GM21390 (cell line): ENCODE measurements around the gene THAP9.
"Not testable (repeated sequence)": the region's sequence is repeated elsewhere in the genome, so short reads cannot be mapped to it uniquely, and the experiment has no call there.

ENCODE experiments used
- ATAC-seq: cut with Tn5 transposase; IDR thresholded peaks from one replicate; pipeline ENCODE4 v1.9.1; 2021; ENCODE audit not compliant: unreplicated experiment

THAP9 gene

DNA sequence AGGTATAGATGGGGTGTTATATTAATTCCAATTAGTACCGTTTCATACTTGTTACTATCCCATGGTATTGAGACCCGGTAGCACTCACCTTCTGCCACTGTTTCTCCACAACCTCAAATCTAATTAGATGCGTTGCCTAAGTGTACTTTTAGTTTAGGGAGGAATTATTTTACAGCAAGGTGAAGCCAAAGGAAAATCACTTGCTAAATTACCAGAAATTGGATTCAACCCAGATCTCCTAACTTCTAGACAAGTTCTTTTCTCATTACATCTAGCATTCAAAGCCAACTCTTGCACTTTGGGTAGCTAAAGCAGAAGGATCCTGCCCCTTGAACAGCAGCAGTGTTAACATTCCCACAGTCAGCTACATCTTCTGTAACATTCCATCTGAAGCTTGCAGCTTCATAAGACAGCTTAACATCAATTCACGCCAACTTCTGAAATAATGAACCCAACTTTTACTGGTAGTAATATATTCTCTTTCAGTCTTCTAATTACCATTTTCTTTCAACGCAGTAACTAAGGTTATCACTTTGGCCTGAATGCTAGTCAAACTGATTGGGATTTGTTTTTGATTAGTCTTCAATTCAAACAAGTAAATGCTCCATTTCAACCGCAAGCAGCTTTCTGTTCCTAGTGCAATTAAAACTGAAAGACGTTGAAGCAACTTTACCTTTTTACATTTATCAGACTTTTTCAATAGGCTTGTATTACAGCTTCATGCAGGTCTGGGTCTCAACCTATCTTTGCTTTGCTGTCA lies 8.6 kb upstream of the THAP9 start:
- ATAC-seq: no peak

DNA sequence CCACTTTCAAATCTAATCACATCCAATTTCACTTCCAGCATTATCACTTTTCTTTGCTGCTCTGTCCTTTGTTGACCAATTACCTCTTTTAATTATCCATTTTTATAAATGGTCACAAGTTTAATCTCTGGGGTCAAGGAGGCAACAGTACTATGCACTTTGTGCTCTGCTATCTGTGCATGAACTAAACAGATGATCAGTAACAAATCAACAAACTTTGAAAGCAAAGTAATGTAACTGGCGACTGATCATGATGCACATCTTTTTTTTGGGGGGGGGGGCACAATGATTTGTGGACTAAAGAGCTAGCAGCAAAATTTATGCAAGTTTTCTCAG lies 8.1 kb upstream of the THAP9 start:
- no peak for ATAC-seq

DNA sequence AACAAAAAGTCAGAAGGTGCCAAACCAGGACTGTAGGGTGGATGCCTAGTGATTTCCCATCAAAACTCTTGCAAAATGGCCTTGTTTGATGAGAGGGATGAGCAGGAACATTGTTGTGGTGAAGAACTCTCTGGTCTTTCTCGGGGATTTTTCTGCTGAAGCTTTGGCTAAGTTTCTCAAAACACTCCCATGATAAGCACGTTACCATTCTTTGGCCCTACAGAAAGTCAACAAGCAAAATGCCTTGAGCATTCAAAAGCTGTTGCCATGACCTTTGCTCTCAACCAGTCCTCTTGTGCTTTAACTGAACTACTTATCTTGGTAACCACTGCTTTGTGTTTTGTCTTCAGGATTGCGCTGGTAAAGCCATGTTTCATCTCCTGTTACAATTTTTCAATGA lies 6.6 kb upstream of the THAP9 start:
- ATAC-seq: no peak

DNA sequence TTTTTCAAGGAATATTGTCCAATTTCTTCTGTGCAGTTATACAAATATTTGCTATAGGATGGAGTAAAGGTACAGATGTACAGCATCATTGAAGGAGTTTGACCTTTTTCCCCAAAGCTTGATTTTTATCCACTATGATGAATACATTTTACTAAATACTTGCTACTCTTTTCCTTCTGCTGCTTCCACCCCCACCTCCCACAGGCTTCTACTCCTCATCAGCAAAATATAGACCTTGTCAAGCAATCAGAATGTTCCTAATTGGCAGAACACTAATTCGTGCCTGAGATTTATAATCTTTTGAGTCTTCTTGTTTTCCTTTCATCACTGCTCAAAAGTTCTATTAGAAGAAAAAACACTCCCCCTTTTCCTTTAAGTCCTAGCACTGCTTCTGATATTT lies 3.8 kb upstream of the THAP9 start:
- no peak for ATAC-seq

DNA sequence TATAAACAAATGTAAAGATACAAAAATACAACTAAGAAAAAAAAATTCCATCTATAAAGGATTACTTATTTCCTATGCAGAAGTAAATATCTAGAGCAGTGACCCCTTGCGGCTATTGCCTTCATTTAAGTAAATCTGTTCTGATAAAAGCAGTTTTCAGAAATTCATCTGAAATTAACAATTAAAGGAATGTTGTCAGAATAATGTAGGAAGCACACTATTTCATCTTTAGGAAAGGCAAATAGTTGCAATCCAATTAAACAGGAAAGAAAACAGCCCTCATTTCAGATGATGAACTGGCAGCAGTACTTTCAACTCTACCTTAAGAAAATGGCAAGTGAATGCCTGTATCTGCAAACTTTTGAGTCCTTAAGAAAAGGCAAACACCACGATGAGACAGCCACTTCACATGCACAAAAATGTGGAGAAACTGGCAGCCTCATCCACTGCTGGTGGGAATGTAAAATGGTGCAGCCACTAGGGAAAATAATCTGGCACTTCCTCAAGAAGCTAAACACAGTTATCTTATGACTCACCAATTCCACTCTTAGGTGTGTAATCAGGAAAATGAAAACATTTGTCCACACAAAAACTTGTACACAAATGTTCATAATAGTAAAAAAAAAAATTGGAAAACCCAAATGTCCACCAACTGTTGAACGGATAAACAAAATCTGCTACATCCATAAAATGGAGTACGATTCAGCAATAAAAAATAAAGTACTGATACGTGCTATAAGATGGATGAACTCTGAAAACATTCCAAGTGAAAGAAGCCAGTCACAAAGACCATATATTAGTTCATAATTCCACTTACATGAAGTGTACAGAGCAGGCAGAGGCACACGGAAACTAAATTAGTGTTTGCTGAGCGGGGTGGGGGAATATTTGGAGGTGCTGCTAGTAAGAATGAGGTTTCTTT lies 2.0 kb upstream of the THAP9 start:
- no peak for ATAC-seq

DNA sequence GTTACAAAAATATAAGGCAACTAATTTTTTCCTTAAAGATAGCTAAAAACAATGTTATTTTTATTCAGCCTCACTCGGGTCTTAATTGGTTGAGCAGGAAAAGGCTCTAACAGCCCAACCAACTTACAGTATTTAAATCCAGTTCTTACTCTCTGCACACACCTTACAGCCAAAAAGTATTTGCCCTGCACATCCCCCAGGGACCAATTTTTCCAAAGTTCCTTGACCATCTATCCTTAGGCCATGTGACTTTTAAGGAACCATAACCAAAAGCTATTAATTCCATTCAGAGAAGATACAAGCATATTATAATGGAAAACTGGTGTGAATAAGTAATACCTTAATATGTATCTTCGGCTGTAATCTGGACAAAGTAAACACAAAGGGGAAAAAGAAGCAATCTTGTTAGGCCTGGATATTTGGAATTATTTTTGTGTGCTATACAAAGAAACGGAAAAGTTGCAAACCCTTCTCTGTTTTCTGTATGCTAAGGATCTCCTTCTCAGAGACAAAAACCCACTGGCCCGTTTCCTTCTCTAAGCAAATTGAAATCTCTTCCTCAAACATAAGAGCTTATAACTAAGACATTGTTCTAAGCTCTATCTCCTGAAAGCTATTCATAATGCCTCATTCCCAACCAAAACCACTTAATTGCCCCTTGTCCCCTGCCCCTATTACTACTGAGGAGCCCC lies 1.0 kb upstream of the THAP9 start:
- no peak for ATAC-seq

DNA sequence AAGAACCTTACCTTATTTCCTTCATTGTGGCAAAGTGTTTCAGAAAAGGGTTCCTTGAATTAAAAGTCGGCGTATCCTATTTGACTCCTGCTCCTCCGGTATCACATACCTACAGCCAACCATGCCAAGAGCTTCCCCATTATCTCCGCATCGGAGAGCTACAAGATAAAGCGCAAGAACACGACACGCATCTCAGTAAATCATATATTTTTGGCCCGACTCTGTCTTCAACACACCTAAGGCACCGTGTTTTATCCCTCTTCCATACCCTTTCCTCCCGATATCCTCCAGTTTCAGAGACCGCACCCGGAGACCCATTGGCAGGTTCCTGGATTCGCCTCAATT lies 497 bp upstream of the THAP9 start:
- ATAC-seq: peak; percentile 11

DNA sequence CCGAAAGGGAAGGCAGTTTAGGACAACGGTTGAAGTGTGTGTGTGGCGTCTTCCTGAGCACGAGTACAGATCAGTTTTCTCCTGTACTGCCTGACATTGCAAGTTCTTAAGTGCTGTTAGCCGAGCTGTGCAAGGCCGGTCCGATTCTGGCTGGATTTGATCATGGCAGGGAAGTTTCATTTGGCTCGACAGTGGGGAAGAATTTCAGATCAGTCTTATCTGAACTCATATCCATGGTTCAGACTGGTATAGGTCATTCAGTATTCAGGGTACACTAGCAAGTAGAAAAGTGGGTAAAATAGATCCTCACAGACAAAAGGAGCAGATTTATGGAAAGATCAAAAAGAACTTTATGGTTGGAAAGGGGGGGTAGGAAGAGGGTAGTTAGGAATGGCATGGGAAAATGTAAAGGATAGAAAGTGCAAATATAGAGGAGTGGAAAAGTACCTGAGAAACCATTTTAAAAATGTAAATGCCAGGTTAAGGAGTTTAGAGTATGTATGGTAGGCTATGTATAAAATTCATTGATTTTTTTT lies 716 bp downstream of the THAP9 start:
- ATAC-seq: no peak

DNA sequence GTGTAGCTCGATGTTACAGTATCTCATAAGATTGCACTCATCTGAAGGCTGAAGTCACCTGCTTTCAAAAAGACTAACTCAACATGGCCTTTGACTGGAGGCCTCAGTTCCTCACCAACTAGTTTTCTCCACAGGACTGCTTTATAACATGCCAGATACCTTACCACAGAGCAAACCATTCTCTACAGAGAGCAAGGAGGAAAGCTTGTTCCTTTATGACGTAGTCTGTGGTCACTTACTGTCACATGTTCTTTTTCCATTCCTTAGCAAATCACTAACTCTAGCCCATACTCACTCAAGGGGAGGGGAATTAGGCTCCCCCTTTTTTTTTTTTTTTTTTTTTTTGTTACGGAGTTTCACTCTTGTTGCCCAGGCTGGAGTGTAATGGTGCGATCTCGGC lies 3.2 kb downstream of the THAP9 start:
- ATAC-seq: no peak

DNA sequence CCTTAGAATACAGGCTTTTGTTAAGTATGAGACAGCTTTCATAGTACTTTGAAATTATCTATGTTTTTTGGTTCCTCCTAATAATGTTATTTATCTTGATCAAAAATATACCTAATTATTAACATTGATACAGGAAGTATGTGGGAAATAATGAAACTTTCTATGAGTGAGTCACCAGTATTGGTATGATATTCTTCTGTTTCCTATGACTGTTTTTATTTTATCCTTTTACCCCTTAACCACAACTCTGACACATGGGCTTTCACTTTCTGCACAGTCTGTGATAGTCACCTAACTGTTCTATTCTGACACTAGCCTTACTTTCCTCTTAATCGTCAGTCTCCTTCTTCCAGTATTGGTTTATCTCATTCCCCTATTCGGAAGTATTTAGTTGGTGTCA lies 4.7 kb downstream of the THAP9 start:
- ATAC-seq: peak; percentile 48

DNA sequence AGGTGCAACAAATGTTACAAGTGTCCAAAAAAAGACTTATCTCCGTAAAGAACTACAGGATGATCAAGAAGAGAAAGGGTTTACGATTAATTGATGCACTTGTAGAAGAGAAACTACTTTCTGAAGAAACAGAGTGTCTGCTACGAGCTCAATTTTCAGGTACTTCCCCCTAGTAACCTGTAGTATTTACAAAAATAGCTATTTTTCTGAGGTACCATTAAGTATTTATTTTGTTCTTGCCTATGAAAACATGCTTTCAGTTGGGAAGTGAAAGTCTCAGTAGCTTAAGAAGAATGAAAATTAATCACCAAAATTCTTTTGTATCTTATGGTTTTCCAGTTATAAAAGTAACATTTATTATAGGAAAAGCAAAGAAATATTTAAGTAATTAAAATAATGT lies 5.9 kb downstream of the THAP9 start:
- peak; percentile 45 for ATAC-seq

DNA sequence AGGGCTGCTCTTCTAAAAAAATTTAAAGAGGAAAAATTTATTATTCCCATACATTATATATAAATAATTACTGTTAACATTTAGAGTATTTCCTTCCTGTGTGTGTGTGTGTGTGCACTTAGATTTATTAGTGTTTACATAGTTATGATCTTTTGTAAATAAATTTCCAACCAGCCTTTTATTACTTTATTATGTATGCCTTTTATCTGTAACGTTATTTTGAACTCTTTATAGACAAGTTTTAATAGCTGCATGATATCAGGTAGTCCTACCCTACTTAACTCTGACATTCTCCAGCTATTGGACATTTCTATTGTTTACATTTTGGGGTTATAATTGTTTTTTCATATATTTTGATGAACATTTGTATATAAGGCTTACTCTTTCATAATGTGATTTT lies 8.8 kb downstream of the THAP9 start:
- ATAC-seq: no peak

DNA sequence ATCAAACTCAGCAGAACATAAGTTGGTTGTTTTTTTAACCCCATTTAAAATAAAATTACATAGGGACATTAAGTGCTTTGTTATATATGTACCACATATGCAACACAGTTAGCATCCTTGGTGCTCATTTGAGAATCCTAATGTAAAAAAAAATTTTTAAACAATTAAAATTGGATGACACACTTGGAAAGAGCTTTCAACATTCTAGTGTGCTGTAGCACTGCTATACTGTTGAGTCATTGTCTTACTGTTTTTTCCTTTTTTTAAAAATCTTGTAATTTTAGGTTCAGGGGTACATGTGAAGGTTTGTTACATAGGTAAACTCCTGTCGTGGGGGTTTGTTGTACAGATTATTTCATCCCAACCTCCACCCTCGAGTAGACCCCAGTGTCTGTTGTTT lies 12.8 kb downstream of the THAP9 start:
- ATAC-seq: no peak

DNA sequence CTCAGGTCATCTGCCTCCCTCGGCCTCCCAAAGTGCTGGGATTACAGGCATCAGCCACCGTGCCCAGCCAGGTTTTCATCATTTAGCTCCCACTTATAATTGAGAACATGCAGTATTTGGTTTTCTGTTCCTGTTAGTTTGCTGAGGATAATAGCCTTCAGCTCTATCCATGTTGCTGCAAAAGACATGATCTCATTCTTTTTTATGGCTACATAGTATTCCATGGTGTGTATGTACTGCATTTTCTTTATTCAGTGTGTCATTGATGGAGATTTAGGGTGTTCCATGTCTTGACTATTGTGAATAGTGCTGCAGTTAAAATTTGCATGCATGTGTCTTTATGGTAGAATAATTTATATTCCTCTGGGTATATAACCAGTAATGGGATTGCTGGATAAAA lies 13.4 kb downstream of the THAP9 start:
- not testable (repeated sequence) for ATAC-seq

DNA sequence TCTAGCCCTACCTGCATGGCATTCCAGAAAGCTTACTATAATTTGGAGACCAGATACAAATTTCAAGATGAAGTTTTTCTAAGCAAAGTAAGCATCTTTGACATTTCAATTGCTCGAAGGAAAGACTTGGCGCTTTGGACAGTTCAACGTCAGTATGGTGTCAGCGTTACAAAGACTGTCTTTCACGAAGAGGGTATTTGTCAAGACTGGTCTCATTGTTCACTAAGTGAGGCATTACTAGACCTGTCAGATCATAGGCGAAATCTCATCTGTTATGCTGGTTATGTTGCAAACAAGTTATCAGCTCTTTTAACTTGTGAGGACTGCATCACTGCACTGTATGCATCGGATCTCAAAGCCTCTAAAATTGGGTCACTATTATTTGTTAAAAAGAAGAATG lies 17.6 kb downstream of the THAP9 start:
- no peak for ATAC-seq

DNA sequence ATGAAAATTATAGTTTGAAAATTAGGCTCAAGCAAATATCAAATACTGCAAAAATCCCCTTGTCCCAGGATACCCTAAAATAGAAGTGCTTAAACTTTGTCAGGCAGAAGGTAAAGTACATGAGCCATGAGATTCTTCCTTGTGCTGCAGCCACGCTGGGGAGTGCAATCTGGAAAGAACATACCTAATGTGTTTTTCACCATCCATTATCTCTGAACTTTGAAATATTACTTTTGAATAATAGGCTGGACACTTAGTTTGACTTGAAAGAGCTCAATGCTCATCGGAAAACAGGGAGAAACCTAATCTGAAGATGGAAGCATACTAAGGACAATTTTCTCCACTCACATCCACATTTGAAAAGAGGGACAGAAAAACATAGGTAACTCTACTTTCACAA lies 18.9 kb downstream of the THAP9 start:
- no peak for ATAC-seq

DNA sequence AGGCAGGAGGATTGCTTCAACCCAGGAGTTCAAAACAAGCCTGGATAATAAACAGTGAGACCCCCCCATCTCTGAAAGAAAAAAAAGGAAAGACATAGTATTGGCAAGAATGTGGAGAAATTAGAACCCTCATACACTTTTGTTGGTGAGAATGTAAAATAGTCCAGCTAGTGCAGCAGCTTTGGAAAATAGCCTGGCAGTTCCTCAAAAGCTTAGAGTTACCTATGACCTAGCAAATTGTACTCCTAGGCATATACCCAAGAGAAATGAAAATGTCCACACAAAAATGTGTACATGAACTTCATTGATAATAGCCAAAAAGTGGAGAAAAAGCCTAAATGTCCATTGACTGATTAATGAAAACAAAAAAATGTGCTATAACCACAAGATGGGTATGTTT lies 21.3 kb downstream of the THAP9 start:
- no peak for ATAC-seq

DNA sequence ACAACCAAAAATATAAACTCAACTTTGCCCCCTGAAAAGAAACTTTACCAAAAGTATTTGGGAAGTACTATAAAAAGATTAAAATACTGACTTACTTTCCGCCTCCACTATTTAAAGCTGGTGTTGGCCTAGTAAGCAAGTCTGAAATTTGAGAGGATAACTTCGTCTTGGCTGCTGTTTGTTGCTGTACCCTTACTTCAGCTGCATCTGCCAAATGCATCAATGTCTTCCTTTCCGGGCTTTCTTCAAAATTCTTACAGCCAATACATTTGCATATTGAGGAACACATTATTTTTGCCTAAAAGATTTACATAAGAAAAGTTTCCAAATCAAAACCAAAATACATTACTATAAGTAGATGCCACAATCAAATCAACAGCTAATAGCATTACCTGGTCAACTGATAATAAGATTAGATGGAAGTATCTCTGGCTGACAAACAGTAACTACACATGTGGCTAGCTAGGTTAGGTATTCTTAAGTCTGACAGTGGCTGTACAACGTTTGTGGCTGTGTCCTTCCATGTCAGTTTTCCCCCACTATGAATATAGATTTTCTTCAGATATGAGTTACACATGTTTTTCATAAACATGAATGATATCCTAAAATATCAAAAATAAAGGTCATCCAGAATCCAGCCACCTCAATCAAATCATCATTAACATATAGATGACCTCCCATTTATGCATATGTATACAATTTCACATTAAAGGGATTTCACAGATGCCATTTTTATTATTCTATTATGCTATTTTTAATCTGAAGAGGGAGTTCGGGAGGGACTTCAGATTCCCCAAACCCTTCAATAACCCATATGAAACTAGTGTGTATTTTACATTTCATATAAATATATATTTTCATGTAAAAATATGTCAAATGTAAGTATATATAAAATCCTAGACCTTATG lies 30.6 kb downstream of the THAP9 start:
- ATAC-seq: no peak

DNA sequence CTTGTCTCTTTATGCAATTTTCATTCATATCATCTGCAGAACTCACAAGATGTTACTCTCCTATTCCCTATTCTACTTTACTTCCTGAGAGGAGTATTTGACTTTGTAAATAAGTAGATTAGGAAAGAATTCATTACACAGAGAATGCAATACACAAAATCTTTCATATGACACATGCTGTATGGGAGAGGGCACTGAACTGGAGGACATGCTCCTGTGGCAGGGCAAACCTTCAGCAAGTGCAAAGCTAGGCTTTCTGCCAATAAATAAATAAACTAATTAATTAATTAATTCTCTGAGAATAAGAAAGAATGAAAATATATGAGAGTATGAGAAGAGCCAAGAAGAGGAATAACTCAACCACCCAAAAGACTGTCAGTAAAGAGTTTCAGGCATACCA lies 33.9 kb downstream of the THAP9 start:
- ATAC-seq: no peak

DNA sequence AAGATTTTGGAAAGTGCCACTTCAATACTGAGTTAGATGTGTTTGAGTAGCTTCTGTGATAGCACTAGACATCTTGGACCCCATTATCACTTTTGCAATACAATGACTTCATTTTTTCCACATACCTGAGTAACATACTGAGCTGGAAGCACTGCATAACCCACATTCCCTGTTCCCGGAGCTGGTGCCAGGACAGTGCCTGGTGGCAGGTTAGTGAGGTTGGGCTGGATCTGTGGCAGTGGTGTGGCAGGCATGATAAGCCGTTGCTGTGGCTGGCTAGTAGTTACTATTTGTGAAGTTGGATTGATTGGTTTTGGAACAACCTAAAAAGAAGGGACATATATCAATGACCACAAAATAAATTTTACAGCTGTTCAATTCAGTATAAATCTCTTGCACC lies 38.9 kb downstream of the THAP9 start:
- ATAC-seq: no peak

DNA sequence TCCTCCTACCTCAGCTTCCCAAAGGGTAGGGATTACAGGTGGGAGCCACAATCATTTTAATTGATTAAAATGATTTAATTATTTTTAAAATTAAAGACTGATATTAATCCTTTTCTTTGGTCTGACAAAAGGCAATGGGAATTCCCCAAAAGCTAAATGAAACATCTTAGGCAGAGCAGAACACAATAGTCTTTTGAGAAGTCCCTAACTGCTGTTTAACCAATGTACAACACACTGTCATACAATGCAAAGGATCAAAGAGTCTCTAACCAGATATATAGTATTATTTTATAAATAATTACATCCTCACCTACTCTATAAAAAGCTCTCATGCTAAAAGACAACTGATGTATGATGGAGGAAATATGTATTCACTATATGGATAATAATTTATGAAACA lies 47.0 kb downstream of the THAP9 start:
- ATAC-seq: no peak
